NCI-H2171 treated with DMSO at 0.1 percent for 48 hours (cell line): ENCODE measurements around the gene ATG7.
"Not testable (repeated sequence)": the region's sequence is repeated elsewhere in the genome, so short reads cannot be mapped to it uniquely, and the experiment has no call there.

Source experiments
- DNase-seq: peaks from one replicate; lab custom pipeline; 2025; lab: John Stamatoyannopoulos, UW

The ATG7 gene

DNA sequence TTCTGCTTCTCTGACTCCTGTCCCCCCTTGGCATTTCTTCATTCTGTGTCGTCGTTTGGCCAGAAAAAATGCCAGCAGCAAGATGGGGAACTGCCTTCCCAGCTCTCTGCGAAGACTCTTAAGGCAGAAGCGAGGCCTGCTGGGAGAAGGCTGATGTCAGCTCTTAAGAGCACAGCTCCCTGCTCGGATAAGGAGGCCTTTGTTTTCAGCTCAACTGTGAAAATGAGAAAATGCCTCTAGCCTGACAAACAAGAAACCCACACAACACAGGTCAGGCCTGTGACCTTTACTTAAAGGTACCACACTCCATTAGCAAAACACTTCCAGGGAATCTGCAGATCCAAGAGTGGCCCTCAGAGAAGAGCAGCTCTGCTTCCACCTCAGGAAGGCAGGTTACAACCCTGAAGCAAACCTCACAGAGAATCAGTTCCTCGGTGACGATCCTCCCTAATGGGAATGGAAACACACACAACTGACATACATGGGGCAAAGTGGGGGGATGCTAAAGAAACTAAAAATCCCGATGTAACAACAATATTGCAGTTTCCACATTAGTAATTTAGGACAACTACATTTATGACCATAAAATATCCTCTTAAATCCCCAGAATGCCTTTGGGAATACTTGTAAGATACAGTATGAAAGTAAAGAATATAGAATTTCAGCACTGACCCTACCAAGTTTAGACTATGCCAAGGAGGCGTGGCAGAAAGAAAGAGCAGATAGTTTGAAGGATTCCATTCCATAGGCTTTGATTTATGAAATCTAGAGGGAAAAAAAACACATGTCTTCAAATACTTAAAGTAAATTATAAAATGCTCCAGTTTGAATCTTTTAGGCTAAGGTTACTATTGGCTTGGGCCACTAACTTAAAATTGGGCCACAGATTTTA is 319.4 kb downstream of the ATG7 start:
- no peak for DNase-seq

DNA sequence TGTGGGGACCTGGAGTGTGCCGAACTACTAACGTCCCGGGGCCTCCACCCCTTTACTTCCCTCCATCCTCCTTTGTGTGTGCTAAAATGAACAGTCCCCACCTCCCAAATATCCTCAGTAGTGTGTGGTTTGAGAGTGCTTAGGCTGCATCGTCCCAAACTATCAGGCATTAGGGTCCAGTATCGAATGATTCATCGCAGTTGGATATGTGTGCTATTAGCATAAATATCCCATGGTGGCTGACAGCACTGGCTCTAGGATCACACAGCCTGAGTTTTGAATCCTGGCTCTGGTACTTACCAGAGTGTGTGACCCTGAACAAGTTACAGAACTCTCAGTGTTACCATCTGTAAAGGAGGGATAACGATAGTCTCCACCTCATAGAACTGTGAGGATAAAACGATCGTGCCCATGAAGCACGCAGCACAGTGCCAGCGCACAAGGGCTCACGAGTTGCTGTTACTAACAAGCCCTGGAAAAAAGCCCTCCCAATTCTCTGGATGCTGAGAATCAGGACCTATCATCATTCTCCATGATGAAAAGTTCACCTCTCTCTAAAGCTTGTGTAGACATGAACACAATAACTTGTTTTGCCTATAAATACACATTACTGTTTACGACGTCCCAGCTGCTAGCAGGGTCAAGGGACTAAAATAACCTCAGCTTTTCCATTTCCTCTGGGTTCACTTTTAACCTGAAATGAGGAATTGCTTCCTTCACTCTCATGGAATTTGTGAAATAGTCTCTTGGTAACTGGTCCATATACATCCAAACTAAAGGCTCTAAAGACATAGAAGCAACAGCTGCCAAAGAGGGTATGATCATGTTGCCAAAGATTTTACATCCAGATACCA is 320.5 kb downstream of the ATG7 start:
- DNase-seq: no peak

DNA sequence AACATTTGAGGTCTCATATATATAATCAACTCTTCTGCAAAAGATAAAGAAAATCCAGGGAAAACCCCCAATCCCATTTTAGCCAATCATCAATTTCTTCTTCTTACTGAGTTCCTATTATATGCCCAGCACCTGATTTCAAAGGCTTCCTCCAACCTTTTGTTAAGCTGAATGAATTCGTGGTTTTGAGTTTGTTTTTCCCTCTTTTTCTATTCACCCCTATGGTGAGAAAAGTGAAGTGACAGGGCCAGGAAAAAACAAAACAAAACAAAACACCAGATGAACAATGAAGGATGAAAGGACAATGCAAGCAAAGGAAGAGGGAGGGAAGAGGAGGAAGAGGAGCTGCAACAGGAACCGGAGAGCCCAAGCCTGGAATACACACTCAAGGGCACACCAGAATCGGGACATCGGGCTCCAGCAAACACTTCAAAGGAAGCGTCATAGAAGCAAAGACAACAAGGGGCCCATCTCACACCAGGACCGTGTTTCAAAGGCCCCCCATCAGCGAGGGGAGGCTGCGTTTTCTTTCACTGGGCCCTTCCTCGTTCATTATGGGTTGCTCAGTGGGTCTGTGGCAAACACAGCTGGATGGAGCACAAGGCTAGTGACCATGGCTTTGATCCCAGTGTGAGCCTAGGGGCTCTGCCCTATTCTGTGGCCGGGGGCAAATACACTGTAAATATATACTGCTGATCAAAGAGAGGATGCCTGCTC is 321.3 kb downstream of the ATG7 start:
- DNase-seq: no peak

DNA sequence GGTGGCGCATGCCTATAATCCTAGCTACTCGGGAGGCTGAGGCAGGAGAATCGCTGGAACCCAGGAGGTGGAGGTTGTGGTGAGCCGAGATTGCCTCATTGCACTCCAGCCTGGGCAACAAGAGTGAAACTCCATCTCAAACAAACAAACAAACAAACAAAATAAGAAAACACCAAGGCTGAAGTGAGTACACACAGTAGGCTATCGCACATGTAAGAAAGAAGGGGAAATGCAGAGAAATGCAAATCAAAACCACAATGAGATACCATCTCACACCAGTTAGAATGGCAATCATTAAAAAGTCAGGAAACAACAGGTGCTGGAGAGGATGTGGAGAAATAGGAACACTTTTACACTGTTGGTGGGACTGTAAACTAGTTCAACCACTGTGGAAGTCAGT is 322.8 kb downstream of the ATG7 start:
- DNase-seq: not testable (repeated sequence)

DNA sequence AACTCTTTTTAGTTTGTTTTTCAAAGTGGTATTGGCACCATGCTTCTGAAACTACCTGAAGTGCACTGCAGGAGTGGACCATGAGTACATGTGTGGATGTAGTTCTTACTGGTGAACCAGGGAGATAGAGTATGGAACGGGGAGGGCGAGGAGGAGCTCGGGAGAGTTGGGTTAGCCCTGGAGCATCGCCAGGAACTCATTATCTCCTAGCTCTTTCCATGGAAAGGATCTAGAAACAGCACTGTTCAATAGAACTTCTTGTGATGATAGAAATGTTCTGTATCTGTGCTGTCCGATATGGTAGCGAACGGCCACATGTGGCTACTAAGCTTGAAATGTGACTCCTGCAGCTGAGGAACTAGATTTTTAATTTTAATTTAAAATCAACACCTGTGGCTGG is 324.2 kb downstream of the ATG7 start:
- no peak for DNase-seq

DNA sequence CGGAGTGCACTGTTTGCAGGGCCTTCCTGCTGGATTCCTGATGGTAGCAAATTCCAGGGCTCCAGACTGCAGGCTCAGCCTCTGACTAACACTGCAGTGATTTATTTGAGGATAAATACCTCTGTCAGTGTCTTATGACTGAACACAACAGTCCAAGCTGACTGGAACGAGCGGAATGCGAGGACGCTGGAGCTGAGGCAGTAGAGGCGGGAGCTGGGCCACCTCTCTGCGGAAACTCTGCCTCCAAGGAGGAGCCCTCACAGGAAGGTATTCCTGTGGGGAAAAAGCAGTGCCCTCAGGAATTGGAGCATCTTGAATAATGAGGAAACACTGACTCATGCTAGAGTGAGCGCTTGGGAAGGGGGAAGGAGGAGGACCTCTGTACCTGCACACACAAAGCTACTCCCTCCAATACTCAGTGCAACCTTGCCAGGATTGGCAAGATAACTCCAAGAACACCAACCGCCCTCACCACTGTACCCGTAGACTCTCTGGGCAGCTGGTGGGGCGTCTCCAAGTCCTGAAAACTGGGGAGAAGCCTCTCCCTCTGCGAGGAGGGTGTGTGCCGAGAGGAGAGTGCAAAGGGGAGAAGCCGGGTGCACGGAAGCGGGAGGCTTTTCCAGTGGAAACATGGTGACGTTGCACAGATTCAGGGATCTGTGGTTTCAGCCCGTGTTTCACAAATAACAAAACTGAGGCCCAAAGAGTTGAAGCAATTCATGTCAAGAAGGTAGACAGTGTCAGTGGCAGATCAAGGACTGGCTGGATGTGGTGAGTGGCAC is 328.5 kb downstream of the ATG7 start:
- no peak for DNase-seq

DNA sequence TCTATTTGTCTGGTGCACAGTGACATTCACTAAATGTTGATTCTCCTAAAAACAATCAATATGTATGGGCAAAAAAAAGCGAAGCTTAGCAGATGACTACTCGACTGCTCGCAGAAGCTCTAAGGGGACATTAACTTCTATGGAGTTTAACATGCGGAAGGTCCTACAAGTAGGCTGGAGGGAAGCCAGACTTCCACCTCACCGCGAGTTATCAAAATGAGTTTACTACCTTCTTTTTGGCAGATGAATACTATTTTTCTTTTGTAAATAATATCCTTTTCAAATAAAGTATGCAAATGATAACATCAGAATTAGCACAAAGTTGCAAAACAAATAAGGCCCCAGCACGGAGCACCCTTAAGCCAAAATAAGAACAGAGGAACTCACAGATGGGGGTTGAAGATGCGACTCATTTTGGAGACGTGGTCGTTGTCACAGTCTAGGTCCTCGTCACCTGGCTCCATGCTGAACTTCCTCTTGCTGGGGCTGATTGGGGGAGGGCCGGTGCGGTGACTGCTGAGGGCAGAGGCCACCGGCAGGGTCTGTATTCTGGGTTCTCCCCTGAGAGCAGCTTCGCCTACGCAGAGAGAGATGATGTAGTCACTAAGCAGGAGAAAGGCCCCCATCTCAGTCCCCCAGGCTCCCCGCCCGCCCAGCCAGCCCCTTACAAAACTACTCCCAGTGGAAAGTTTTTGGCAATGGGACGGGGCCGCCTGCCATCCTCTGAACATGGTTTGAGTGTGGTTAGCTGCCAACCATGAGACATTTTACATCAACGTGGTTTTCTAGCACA is 329.4 kb downstream of the ATG7 start:
- no peak for DNase-seq

DNA sequence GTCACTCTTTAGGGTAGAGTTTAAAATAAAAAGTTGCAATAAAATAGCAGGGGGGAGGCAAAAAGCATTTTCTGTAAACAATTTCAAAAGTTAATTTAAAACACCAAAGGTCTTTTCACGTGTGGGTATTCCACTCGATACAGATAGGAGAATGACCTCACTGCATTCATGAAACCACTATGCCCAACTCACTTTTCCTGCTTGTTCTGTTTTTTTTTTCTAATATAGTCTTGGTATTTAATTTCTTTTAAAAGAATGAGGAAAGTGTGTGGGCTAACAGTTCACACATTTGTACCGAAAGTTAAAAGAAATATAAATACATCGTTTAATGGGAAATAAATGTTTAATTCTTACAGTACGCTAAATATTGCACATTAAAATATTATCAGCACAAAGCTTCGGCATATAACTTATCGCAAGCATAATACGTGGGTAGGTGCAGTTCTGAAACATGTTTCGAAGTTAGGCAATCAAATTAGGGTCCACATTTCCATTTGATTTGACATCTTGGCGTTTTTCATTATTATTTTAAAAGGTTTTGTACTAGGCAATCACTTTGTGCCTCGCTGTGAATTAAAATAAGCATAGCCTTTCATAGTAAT is 330.1 kb downstream of the ATG7 start:
- no peak for DNase-seq

DNA sequence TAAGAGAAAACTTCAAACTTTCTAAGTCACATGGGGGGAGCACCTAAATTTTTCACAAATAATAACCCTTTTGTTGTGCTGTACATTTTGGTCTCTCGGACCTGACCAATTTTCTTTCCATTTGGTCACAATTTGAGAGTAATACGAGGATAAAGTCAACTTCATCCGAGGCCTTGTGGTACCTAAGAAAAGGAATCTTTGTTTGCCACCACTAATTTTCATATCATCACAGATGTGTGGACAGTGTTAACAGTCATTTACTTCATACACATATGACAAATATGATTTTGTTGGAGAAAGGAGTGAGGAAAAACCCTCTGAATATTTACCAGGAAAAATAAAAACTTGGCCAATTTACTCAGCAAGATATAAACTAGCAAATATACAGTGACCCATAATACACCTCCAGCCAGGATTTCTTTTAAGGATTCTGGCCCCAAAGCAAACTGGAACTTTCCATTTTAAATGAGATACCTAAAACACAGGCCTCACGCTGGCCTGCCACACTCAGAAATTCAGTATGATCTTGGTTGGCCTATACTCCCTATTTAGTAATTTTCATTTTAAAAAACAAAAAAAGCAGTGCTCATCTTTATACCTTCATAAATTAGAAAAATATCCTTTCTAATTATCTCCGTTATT is 330.8 kb downstream of the ATG7 start:
- DNase-seq: no peak

DNA sequence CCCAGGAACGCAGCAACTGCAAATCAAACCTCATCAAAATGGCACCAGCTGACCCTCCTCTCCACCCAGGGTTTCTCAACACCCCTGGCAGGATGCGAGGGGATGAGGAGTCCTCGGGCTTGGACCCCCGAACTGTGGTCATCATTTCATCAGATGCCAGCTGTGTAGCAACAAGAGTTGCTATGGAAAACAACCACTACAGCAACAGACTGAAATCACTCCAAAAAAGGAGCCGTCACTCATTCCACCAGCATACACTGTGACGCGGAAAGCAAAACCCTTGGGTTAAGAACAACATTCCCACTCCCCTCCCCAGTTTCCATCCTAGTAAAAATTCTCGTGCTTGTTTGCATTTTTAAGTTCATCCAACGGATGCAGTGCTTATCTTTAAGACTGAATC is 331.4 kb downstream of the ATG7 start:
- no peak for DNase-seq

DNA sequence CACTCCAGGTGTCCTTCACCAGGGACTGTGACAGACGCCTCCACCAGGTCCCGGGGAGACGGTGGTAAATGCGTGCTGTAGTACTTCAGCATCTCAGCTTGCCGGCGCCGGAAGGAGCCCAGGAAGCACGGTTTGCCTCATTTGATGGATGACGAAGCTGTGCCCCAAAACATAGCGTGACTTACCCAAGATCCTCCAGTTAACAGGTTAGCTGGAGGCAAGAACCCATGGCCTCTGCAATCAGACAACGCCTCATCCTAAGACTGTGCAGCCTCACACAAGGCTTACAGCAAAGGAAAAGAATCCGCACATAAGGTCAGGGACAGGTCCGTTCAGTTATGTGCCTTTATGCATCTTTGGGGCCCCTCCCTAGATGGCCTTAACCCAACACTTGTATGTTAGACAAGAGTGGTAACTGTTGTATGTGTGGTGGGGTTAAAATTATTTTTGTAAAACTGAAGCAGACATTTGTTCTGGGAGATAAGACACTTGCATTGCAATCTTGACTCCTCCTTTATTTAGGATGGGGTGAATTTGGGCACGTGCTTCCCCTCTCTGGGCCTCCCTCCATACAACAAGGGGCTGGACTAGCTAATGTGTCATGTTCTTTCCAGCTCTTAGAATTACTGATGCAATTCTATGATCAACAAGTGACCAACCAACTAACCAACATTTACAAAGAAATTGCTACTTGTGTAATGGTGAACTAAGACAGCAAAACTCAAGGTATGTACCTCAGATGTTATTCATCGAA is 332.1 kb downstream of the ATG7 start:
- no peak for DNase-seq

DNA sequence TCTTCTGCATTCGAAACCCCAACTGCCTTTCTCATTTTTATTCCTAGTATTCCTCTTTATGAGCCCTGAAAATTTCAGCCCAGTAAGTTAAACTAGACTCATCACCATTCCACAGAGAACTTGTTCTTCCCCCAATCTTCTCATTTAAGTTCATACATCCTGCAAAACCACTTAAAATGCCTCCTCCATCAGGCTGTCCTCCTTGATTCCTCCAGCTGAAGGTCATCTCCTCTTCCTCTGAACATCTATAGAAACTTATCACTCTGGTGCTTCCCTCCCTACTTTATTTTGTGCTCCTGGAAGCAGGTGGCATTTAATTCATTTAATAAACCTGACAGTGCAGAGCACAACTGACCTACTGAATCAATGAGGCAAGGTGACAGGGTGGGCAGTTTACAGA is 333.2 kb downstream of the ATG7 start:
- no peak for DNase-seq

DNA sequence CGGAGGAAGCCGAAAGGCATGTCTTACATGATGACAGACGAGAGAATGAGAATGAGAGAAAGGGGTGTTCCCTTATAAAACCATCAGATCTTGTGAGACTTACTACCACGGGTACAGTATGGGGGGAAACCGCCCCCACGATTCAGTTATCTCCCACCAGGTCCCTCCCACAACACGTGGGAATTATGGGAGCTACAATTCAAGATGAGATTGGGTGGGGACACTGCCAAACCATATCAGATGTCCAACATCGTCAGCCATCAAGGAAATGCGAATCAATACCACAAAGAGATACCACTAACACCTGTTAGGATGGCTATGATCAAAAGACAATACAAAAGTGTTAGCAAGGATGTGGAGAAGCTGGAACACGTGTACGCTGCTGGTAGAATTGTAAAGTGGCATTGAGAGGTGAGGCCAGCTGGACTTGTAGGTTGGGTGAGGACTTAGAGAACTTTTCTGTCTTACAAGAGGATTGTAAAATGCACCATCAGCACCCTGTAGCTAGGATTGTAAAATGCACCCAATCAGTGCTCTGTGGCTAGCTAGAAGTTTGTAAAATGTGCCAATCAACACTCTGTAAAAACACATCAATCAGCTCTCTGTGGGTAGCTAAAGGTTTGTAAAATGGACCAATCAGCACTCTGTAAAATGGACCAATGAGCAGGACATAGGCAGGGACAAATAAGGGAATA is 334.0 kb downstream of the ATG7 start:
- DNase-seq: no peak

DNA sequence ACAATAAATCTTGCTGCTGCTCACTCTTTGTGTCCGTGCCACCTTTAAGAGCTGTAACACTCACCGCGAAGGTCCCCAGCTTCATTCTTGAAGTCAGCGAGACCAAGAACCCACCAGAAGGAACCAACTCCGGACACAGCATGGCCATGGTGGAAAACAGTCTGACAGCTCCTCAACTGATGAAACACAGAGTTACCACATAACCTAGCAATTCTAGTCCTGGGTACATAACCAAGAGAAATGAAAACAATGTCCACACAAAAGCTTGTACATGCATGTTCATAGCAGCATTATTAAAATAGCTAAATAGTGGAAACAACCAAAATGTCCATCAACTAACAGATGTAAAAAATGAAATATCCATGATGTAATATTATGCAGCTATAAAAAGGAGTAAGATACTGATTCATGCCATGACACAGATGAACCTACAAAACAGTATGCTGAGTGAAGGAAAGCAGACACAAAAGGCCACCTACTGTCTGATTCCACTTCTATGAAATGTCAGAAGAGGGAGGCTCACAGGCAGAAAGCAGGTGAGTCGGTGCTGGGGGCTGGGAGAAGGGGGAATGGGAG is 334.8 kb downstream of the ATG7 start:
- no peak for DNase-seq
